Measurements from ENCODE around the gene UBE2R2. TPM values are rescaled to one million over a fixed set of nuclear protein-coding genes. Genes with fewer than 3 reads are reported as not detected.
"Not testable (repeated sequence)": the region's sequence is repeated elsewhere in the genome, so short reads cannot be mapped to it uniquely, and the experiment has no call there.

Gene UBE2R2
- total RNA-seq, 1 donor from 2014 or later = 34.2 TPM

GRCh38 chr9:33952066-33952465 is 135.1 kb downstream of the UBE2R2 start:
- no peak overlapping the region for H3K4me3 ChIP-seq (ENCODE audit: low read depth, low read length)
- no peaks in the 10 kb centered on the region for H3K27me3 ChIP-seq (ENCODE audit: control insufficient read depth, insufficient read depth, low read length)
- DNase-seq (ENCODE audit: low read depth) = no peak
- H3K36me3 ChIP-seq (ENCODE audit: control insufficient read depth, insufficient read depth, low read length) = peaks cover 1% of the 10 kb centered on the region
- TF ChIP-seq, protein P1, sequence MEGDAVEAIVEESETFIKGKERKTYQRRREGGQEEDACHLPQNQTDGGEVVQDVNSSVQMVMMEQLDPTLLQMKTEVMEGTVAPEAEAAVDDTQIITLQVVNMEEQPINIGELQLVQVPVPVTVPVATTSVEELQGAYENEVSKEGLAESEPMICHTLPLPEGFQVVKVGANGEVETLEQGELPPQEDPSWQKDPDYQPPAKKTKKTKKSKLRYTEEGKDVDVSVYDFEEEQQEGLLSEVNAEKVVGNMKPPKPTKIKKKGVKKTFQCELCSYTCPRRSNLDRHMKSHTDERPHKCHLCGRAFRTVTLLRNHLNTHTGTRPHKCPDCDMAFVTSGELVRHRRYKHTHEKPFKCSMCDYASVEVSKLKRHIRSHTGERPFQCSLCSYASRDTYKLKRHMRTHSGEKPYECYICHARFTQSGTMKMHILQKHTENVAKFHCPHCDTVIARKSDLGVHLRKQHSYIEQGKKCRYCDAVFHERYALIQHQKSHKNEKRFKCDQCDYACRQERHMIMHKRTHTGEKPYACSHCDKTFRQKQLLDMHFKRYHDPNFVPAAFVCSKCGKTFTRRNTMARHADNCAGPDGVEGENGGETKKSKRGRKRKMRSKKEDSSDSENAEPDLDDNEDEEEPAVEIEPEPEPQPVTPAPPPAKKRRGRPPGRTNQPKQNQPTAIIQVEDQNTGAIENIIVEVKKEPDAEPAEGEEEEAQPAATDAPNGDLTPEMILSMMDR (IDR thresholded peaks at IDR 0.05; ENCODE audit: insufficient read depth, low read length, poor library complexity, severe bottlenecking) = no peak

- TF ChIP-seq, protein P1 (IDR thresholded peaks at IDR 0.05; ENCODE audit: insufficient read depth, low read length, poor library complexity, severe bottlenecking) = no peak
- Histone ChIP-seq H3K4me3 (ENCODE audit: low read depth, low read length) (no peak overlapping the region), H3K27me3 (ENCODE audit: control insufficient read depth, insufficient read depth, low read length) (no peaks in the 10 kb centered on the region), H3K36me3 (ENCODE audit: control insufficient read depth, insufficient read depth, low read length) (peaks cover 2% of the 10 kb centered on the region)
- DNase-seq (ENCODE audit: low read depth) = no peak
Measured at GRCh38 chr9:33956544-33956943, 139.6 kb downstream of the UBE2R2 start.

DNA sequence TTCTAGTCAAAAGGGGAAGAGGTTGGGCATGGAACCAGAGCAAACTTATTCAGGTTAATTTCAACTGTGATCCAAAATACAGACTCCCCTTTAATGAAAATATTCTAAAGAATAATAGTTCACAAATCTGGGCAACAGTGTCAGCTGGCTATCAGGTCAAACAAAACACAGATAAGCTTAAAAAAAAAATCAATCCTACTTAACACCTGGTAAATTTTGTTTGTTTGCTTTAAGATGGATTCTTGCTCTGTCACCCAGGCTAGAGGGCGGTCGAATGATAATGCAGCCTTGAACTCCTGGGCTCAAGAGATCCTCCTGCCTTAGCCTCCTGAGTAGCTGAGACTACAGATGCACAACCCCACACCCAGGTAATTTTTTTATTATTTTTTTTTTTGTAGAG is 142.8 kb downstream of the UBE2R2 start:
- TF ChIP-seq, protein P1 (IDR thresholded peaks at IDR 0.05; ENCODE audit: insufficient read depth, low read length, poor library complexity, severe bottlenecking) = no peak
- peaks cover 2% of the 10 kb centered on the region for H3K36me3 ChIP-seq (ENCODE audit: control insufficient read depth, insufficient read depth, low read length)
- H3K4me3 ChIP-seq (ENCODE audit: low read depth, low read length) = no peak overlapping the region
- DNase-seq (ENCODE audit: low read depth) = no peak
- no peaks in the 10 kb centered on the region for H3K27me3 ChIP-seq (ENCODE audit: control insufficient read depth, insufficient read depth, low read length)

DNA sequence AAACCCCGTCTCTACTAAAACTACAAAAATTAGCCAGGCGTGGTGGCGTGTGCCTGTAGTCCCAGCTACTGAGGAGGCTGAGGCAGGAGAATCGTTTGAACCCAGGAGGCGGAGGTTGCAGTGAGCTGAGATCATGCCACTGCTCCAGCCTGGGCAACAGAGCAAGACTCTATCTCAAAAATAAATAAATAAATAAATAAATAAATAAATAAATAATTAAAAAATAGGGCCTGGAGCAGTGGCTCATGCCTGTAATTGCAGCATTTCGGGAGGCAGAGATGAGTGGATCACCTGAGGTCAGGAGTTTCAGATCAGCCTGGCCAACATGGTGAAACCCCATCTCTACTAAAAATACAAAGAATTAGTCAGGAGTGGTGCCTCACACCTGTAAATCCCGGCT is 145.5 kb downstream of the UBE2R2 start:
- not testable (repeated sequence) for DNase-seq (ENCODE audit: low read depth); H3K27me3 ChIP-seq (ENCODE audit: control insufficient read depth, insufficient read depth, low read length); H3K4me3 ChIP-seq (ENCODE audit: low read depth, low read length); H3K36me3 ChIP-seq (ENCODE audit: control insufficient read depth, insufficient read depth, low read length)

- no peaks in the 10 kb centered on the region for H3K36me3 ChIP-seq (ENCODE audit: control insufficient read depth, insufficient read depth, low read length)
- DNase-seq (ENCODE audit: low read depth) = no peak
- no peaks in the 10 kb centered on the region for H3K27me3 ChIP-seq (ENCODE audit: control insufficient read depth, insufficient read depth, low read length)
- no peak overlapping the region for H3K4me3 ChIP-seq (ENCODE audit: low read depth, low read length)
- TF ChIP-seq, protein P1 (IDR thresholded peaks at IDR 0.05; ENCODE audit: insufficient read depth, low read length, poor library complexity, severe bottlenecking) = no peak
Measured at GRCh38 chr9:33964086-33964768, 147.3 kb downstream of the UBE2R2 start.

Other genes starting within 250 kb of the UBE2R2 start
- 1.1 and 5.1 TPM in 2 replicates for gene PRSS3, start 21.6 kb upstream of the UBE2R2 start, total RNA-seq
- gene UBAP2, start 231.7 kb downstream of the UBE2R2 start, total RNA-seq = 25.5 and 26.4 TPM in 2 replicates